ENCODE measurements around the gene TMEM263. TPM values are rescaled to one million over a fixed set of nuclear protein-coding genes. Genes with fewer than 3 reads are reported as not detected.

Gene TMEM263
- total and polyA plus RNA-seq, 2 of the 8 experiments (the other 6 are each of a cell fraction or from before 2014, with no cell fraction given): 2.9 to 12.3 TPM

- CTCF ChIA-PET (ENCODE audit: partially characterized antibody): no interaction called here
- H3K9ac ChIP-seq (replicated peaks in 1 of 4; ENCODE audit: extremely low read depth in 1 of 4, low read depth in 3 of 4, low read length in 3 of 4): no peak overlapping the region
- H2BK15ac ChIP-seq (ENCODE audit: low read length): no peak overlapping the region
- H3K56ac ChIP-seq (replicated peaks; ENCODE audit: insufficient read length, low read depth, low read length): no peak overlapping the region
- no peak overlapping the region for H4K5ac ChIP-seq (ENCODE audit: insufficient read length, low read depth, low read length)
- H3K4ac ChIP-seq (replicated peaks; ENCODE audit: insufficient read length, low read depth, low read length): no peak overlapping the region
- H3K23me2 ChIP-seq (ENCODE audit: low read depth, low read length): peaks cover 3% of the 10 kb centered on the region; the same call in 1 of the 2 replicates
- no peak overlapping the region for H2BK5ac ChIP-seq (ENCODE audit: low read depth, low read length)
- WGBS, 2 experiments (ENCODE audit: extremely low coverage in 1 of 2, insufficient coverage in 1 of 2, insufficient read length in 1 of 2, insufficient replicate concordance in 2 of 2, low coverage in 1 of 2, low lambda C conversion rate in 2 of 2, missing lambda C conversion rate in 1 of 2): 88% methylated on average over 5 of the region's 5 CpGs; no CpG with 5 or more reads in 1 of the 2 experiments
- no peak overlapping the region for H3K27ac ChIP-seq (ENCODE audit: low read depth, low read length)
- peaks cover 0 to 2% of the 10 kb centered on the region in 2 experiments for H4K20me1 ChIP-seq (replicated peaks in 1 of 2; ENCODE audit: control insufficient read depth in 1 of 2, insufficient read depth in 2 of 2, low read length in 2 of 2)
- no peak overlapping the region for H4K8ac ChIP-seq (ENCODE audit: extremely low read depth, insufficient read depth, low read length)
- no peak overlapping the region for H3K18ac ChIP-seq (ENCODE audit: extremely low read depth, low read length)
- H2AFZ ChIP-seq (ENCODE audit: low read length): no peak overlapping the region
- H3K4me1 ChIP-seq (replicated peaks in 1 of 4; ENCODE audit: control insufficient read depth in 3 of 4, insufficient read depth in 4 of 4, low read length in 3 of 4): 0 out of 7 replicates have a peak, but pooled peaks cover 0 to 3% (median 0%) of the 10 kb centered on the region in 4 experiments
- H3K79me1 ChIP-seq (ENCODE audit: low read depth, low read length): no peaks in the 10 kb centered on the region
- no peak overlapping the region for H4K91ac ChIP-seq (replicated peaks; ENCODE audit: insufficient read length, low read length)
- DNase-seq (ENCODE audit: low read depth in 1 of 2, low spot score in 2 of 2) (no peak), FAIRE-seq (no peak)
- H2AK5ac ChIP-seq (ENCODE audit: low read depth, low read length): no peak overlapping the region
- POLR2A ChIA-PET (ENCODE audit: partially characterized antibody): interaction anchor here (0.7 kb wide), 1 partner anchor 189 kb away, joined by 3 read pairs; no protein-coding TSS in a partner anchor
- no peak overlapping the region for H2BK20ac ChIP-seq (ENCODE audit: low read length)
- H3K9me3 ChIP-seq (ENCODE audit: insufficient read depth in 2 of 2, low read depth in 1 of 2, low read length in 1 of 2): peaks cover 12 to 14% of the 10 kb centered on the region in 2 experiments; a peak in 3 of 4 replicates
- H3K36me3 ChIP-seq (ENCODE audit: control insufficient read depth in 2 of 4, insufficient read depth in 4 of 4, low read length in 3 of 4): no peaks in the 10 kb centered on the region; a peak in 1 of 8 replicates
- H3K4me2 ChIP-seq (ENCODE audit: insufficient read depth in 1 of 2, low read depth in 2 of 2, low read length in 2 of 2): no peak overlapping the region
- H3K23ac ChIP-seq (ENCODE audit: insufficient read length): no peak overlapping the region
- H2BK120ac ChIP-seq (replicated peaks; ENCODE audit: low read depth, low read length): no peak overlapping the region
- no peak overlapping the region for H3K4me3 ChIP-seq (ENCODE audit: extremely low read depth in 1 of 4, insufficient read depth in 2 of 4, low read depth in 3 of 4, low read length in 4 of 4)
- peaks cover 0 to 12% (median 8%) of the 10 kb centered on the region in 4 experiments; a peak in 6 of 7 replicates for H3K27me3 ChIP-seq (replicated peaks in 1 of 4; ENCODE audit: control insufficient read depth in 3 of 4, extremely low read depth in 1 of 4, insufficient read depth in 3 of 4, low read length in 3 of 4)
- TF ChIP-seq SUZ12 (IDR thresholded peaks at IDR 0.05; ENCODE audit: low read length): no peak
- no peak overlapping the region for H2BK12ac ChIP-seq (ENCODE audit: low read depth, low read length)
- no peak overlapping the region for H3K14ac ChIP-seq (ENCODE audit: insufficient read length)
- H3K79me2 ChIP-seq (ENCODE audit: control insufficient read depth in 1 of 2, insufficient read depth in 2 of 2, low read length in 2 of 2): no peaks in the 10 kb centered on the region
These were observed 5.1 kb upstream of the TMEM263 start for GRCh38 chr12:106950591-106950990.

All from H1 (cell line).